Activated T-helper 1 cell treated with Interleukin-2 at 50 U/mL for 16 hours (primary cell): ENCODE data around the gene IL20RB.
"Not testable (repeated sequence)": the region's sequence is repeated elsewhere in the genome, so short reads cannot be mapped to it uniquely, and the experiment has no call there.

Source experiments
- DNase-seq: peaks from one replicate; pipeline ENCODE4 v3.0.0-alpha.2; 2020; ENCODE audit warnings: low read depth

IL20RB gene

DNA sequence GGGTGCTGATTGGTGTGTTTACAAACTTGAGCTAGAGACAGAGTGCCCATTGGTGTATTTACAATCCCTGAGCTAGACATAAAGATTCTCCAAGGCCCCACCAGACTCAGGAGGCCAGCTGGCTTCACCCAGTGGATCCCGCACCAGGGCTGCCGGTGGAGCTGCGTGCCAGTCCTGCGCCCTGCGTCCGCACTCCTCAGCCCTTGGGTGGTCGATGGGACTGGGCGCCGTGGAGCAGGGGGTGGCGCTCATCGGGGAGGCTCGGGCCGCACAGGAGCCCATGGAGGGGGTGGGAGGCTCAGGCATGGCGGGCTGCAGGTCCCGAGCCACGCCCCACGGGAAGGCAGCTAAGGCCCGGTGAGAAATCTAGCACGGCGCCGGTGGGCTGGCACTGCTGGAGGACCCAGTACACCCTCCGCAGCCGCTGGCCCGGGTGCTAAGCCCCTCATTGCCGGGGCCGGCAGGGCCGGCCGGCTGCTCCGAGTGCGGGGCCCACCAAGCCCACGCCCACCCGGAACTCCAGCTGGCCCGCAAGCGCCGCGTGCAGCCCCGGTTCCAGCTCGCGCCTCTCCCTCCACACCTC lies 29.7 kb downstream of the IL20RB start:
- DNase-seq = not testable (repeated sequence)

DNA sequence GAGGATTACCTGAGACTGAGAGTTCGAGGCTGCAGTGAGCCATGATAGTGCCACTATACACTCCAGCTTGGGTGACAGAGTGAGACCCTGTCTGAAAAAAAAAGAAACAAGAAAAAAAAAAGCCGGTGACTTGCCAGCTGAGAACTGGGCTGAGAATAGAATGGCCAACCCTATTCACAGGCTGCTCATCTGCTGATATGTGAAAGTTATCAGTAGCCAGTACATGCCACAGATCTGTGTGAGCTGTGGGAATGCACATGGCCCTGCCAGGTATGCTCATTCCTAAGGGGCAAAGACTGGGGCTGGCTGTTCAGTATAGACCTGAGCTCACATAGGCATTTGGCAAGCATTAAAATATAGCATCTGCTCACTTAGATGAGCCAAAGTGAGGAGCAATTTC lies 30.9 kb downstream of the IL20RB start:
- no peak for DNase-seq

DNA sequence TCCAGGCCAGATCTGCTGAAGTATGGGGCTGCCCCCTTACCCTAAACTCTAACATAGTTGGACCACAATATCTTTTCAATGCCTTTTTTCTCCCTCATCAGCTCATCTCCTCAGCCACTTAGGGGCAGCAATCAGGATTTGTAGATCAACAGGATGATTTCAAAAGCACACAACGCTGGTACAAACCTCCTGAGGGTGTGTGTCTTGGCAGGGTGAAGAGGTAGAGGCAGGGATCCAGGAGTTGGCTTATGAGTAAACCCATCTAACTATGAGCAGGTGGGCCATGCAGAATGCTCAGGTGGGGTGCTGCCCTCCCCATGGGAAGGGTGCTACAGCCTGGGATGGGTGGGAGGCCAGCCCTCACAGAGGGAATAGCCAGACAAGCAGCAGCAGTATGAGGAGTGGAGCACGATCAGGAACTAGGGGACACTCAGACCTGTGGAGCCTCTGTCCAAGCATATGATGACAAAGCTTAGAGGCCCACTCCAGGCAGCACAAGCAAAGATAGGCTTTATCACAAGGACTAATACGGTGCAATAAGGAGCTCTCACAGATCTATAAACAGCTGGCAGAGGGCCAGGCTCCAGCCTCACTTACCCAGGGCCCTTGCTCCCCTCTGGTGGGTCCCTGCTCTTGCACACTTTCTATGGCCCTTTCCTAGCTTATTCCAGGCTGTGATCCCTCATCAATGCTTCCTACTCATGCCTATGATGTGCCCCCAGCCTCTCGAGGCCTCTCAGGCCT lies 32.2 kb downstream of the IL20RB start:
- DNase-seq = no peak

DNA sequence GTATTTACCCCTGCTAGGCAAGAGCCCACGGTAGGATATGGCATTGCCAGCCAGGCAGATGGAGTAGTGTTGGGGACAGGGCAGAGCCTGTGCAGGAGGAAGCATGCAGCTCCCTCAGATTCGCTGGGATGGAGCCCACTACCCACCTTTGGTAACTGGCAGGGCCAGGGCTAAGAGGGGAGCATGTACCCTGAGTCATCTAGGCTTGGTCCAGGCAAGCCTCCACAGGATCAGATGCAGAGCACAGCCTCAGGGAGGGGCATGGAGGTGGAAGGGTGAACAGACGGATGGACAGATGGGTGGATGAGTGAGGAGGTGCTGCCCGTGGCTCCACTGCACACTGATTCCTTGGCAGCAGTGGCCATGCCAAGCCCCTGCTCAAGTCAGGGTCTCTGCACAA lies 33.0 kb downstream of the IL20RB start:
- no peak for DNase-seq

DNA sequence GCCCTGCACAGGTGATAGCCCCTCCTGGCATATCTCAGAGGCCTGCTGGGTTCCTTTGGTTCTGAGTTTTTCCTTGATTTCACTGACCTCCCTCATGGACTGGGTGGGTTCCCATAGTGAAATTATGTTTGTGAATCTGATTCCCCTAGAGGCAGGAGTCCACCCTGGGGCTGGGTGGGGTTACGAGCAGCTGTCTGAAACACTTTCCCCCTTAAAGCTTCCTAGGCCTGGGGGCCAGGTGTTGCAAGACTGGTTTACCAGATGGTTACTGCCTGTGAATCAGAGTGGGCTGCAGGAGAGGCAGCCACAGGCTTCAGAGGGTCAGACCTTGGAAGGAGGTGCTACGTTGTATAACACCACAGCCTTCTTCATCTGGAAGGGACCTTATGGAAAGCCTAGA lies 34.3 kb downstream of the IL20RB start:
- no peak for DNase-seq

DNA sequence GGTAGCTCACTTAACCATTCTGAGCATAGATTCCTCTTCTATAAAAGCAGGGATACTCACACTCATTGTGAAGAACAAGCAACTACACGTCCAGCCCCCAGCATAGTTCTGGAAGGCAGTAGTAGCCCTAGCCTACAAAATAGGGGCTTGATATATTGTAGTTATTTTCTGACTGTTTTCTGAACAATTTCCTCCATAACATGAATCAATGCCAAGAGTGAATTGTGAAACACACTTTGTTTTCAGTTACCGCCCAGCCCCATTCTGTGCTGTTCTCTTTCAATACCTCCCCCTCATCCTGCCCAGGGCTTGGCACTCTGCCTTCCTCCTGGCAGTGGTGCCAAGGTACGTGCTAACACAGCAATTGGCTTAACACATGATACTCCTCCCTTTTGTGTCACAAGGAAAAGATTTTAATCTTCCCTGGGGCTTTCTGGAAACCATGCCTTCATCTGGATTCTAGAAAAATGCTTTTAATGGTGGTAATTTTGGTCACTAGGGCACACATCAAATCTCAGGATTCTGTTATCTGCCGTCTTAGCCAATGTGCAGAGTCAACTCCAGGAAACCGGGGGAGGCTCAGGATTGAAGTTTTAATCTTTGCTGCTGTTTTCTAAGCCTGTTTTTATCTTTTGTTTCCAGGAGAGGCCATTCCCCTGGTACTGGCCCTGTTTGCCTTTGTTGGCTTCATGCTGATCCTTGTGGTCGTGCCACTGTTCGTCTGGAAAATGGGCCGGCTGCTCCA lies 37.2 kb downstream of the IL20RB start:
- DNase-seq = no peak

DNA sequence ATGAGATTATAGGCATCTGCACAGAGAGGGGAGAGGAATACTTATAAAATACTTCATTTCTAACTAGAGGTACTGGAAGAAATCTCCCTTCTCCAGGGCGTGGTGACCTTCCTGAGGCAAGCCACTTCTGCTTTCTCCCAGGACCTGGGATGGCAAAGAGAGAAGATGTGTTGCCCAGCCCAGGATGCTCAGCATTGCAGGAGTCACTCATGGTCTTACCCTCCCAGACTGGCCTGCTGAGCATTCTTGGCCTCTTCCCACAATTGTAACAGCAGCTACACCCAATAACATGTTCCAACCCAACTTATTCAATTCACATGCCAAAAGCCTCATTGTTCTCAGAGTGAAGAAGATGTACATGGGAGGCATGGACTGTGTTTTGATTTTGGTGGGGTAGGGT lies 37.9 kb downstream of the IL20RB start:
- DNase-seq = no peak

DNA sequence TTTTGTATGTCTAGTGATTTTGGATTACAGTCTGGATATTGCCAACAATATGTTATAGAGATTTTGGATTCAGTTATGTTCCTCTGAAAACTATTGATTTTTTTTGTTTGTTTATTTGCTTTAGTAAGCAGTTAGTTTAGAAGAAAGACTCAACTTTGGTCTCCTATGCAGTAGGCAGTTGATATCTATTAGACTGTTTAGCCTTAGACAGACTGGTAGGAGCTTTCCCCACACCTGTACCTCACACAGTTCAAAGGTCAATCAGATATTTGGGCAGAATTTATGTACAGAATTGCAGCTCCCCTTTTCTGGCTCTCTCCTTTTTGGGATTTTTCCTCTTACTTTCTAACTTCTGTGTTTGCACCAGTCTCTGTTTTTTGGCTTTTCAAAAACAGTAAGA lies 42.3 kb downstream of the IL20RB start:
- DNase-seq = no peak

DNA sequence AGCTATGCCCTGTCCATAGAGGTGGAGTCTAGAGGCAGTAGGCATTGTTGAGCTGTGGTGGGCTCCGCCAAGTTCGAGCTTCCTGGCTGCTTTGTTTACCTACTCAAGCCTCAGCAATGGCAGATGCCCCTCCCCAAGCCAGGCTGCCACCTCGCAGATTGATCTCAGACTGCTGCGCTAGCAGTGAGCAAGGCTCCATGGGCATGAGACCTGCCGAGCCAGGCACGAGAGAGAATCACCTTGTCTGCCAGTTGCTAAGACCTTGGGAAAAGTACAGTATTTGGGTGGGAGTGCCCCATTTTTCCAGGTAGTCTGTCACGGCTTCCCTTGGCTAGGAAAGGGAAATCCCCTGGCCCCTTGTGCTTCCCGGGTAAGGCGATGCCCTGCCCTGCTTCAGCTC lies 49.6 kb downstream of the IL20RB start:
- not testable (repeated sequence) for DNase-seq

DNA sequence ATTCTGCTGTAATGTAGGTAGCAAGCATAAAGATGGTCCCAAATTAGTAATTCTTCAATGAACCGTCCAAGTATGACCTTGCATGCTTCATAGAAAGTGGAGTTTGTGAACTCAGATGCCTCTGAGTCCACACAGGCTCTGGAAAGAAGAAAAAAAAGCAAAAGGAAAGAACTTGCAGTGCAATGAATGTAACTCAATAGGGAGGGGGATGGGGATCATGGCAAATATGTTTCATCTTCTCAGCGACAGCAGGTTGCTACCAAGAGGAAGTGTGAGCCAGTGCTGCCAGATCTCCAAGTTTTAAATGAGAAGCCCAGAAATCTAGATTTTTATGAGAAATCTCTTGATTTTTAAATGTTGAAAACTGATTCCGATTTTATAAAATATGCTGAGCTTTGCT lies 50.3 kb downstream of the IL20RB start:
- no peak for DNase-seq

DNA sequence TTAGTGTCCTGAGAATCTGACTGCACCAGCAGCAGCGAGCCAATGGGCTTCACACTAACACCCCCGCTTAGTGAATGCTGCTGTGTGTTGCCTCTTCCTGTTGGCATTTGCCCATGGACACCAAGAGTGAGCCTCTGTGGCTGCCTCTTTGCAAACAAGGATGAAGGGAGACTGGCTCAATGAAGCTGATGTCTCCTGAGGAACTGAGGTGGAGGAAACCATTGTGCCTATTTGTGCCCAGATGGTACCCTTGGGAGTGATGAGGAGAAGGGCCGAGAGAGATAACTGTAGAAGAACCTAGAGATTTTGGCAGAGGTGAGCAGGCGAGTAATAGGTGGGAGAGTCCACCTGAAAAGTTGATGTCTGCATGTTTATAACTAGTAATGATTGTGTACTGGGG lies 51.2 kb downstream of the IL20RB start:
- DNase-seq = no peak

DNA sequence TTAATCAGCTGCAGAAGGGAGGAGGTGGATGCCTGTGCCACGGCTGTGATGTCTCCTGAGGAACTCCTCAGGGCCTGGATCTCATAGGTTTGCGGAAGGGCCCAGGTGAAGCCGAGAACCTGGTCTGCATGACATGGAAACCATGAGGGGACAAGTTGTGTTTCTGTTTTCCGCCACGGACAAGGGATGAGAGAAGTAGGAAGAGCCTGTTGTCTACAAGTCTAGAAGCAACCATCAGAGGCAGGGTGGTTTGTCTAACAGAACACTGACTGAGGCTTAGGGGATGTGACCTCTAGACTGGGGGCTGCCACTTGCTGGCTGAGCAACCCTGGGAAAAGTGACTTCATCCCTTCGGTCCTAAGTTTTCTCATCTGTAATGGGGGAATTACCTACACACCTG lies 52.4 kb downstream of the IL20RB start:
- DNase-seq = no peak

DNA sequence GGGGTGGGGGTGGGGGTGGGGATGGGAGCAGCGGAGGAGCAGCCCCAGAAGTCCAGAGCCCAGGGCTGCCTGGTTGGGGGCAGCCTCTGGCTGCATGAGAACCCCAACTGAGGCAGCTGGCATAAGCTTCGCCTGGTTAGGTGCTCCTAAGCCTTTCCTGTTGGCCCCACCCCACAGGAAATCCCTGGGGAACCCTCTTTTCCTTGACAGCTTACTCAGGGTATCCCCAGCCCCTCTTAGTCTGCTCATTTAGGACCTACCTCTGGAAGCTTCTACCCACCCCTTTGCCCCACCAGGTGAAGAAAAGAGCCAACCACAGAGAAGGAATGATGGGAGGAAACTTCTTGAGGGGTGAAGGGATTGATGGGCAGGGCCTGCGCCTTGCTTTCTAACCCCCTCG lies 53.4 kb downstream of the IL20RB start:
- DNase-seq = no peak

DNA sequence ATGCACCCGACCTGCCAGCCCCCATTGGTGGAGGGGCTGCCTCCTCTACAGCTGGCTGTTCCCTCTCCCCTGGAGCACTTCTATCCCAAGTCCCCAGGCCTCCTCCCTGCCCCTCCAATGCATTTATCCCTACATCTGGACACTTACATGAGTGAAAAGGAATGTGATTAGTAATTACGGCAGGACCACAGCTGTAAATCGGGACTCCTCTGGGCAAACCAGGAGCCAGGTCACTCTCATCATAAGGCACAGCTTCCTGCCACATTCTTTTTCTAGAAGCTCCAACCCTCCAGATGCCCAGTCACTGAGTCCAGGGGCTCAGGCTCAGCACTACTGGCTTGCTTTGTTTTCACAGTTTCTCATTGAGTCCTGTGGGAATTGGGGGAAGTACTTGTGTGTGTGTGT lies 54.3 kb downstream of the IL20RB start:
- no peak for DNase-seq

DNA sequence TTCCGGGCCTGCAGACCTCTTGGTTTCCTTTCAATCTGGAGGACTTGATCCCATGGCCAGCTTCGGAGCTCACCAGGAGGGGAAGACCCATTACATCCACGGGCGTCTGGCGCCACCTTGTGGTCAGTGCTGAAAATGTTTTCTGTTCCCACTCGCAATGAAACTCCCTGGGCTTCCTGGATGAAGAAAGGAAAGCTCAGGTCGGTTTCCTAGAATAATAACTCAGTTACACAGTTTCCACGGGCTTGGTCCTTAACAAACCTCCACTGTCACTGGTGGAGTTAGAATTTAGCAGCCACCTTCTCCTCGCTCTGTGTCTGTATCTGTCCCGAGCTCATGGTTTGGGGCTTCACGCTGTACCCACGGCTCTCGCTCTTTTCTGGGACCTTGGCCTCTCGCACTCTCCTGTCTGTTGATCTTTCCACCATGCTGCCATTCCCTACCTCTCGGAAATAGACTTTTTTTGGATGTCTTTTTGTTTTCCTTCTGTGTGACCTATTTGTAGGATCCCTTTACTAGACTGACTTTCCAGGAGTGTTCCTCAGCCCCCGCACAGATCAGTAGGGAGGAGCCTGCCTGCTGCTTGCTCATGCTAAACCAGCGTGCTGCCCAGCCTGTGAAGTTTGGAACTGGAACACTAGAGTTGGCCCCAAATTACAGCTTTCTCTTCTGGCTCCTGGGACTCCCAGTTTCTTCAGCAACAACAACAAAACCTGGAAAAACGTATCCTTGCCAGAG lies 56.3 kb downstream of the IL20RB start:
- peak; percentile 68 for DNase-seq

DNA sequence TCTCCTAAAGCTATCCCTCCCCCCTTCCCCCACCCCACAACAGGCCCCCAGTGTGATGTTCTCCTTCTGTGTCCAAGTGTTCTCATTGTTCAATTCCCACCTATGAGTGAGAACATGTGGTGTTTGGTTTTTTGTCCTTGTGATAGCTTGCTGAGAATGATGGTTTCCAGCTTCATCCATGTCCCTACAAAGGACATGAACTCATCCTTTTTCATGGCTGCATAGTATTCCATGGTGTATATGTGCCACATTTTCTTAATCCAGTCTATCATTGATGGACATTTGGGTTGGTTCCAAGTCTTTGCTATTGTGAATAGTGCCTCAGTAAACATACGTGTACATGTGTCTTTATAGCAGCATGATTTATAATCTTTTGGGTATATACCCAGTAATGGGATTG lies 59.5 kb downstream of the IL20RB start:
- not testable (repeated sequence) for DNase-seq

DNA sequence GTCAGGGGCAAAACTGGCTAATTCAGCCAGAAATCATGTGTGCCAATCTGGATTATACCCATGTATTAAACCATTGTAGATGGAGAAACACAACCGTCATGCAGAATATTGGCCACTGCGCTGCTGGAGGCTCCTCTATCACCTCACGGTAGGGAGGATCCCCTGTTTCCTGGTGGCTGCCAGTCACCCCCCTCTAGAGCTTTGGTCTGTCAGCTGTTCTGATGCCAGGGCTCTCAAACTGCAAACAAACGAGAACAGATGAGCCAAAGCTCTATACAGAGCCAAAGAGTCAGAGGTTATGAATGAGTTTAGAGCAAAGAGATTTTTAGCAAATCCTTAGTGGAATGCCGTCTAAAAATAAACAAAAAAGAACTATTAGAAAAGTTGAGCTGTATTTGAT lies 62.5 kb downstream of the IL20RB start:
- no peak for DNase-seq

DNA sequence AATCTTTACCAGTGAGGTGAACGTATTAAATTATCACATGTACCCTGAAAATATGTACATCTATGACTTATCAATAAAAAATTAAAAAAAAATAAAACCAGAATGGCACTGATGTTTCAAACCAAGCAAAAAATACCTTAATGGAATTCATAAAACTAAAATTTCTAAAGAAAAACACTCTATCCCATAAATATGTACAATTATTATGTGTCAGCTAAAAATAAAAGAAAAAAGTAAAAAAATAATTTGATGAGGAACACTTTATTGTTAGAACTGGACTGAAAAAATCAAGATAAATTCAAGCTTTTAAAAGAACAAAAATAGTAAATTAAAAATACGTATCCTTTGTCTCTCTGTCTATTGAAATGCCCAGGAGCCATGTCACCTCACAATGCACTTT lies 63.1 kb downstream of the IL20RB start:
- no peak for DNase-seq

DNA sequence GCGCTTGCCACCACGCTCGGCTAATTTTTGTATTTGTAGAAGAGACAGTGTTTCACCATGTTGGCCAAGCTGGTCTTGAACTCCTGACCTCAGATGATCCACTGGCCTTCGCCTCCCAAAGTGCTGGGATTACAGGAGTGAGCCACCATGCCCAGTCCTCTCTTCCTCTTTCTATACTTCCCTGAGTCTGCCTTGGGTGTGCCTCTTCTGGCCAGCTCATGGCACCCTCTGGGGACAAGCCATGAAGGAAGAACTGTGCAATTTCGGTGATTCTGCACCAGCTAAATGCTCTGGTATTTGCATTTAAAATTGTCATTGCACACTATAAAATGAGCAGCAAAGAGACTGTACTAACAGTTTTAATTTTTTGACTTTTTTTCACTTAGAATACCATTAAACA lies 66.6 kb downstream of the IL20RB start:
- DNase-seq = no peak

DNA sequence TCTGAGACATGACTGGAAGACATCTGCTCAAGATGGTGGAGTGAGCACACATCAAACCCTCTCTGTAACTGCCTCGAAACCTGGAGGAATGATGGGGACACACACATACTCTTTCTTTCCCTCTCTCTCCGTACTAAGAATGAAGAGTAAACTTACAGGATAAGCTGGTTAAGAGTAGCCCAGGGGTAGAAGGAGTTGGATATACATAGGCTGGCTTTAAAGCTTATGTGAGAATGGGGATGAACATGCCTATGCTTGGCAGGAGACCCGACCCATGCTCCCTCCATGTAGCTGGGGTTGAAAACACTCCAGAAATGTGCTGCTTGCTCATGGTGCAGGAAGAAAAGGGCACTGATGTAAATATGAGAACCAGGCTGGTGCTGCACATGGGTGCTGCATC lies 68.9 kb downstream of the IL20RB start:
- no peak for DNase-seq

DNA sequence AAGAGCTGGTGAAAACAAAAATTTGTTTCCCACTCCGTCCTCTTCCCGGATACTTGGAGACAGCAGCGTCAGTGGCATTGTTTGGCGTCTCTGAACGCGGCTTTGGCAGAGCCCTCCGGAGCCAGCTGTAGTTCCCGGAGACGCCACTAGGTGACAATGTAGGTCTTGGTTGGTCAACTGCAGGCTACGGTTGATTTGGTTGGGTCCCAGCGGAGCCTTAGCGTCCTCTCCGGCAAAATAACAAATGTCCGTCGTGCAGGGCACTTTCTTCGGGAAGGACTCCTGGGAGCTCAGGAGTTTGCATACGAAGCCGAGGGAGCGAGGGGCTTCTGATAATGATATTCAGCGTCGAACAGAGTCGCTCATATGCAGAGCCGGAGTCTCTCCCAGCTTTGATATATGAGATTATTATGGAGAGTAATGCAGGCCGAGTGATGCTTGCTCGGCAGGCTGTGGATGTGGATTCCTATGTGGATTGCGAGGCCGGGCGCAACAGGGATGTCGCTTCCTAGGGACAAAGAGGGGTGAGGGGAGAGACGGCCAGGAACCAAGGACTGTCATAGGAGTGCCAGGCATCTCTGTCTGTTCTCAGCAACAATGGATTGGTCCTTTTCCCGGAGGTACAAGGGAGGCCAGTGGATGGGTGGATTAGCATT lies 74.8 kb downstream of the IL20RB start:
- peak; percentile 47 for DNase-seq

DNA sequence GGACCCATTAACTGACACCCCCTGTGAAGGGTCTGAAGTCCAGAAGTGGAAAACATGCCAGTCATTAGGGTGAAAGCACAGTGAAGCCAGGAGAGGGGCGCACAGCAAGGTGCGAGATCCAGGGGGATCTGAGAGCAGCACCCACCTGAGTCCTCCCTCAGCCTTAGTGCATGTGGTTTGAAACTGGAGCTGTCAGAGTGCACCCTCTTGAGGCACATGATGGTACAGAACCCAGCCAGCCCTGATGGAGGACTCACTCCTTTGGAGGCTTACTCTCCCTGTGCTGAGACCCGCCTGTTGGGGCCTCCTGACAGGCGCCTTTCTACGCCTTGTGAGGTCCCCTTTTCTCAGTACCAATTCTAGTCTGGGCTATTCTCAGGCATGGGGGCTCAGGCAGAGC lies 77.8 kb downstream of the IL20RB start:
- DNase-seq = no peak
